ENCODE data around the gene TAF10.

TAF10 gene

GRCh38 chr11:6640036-6640984 lies 28.3 kb upstream of the TAF10 start:
- H3K9me3 ChIP-seq (ENCODE audit: control insufficient read depth, low read length): no peaks in the 10 kb centered on the region
- no peak overlapping the region for H3K4me3 ChIP-seq (ENCODE audit: extremely low read depth, insufficient read depth, low read length, poor library complexity, severe bottlenecking)
- H3K4me1 ChIP-seq (ENCODE audit: control insufficient read depth, insufficient read depth, low read length, poor library complexity, severe bottlenecking): peaks cover 30% of the 10 kb centered on the region
- peaks cover 64% of the 10 kb centered on the region for H3K36me3 ChIP-seq (ENCODE audit: control insufficient read depth, insufficient read depth, low read length)
- 95% methylated on average over 35 of the region's 36 CpGs for WGBS, 2 experiments (ENCODE audit: insufficient coverage in 2 of 2)
- H3K27ac ChIP-seq (ENCODE audit: low read depth, low read length, severe bottlenecking): no peak overlapping the region

- H3K36me3 ChIP-seq (ENCODE audit: control insufficient read depth, insufficient read depth, low read length): peaks cover 60% of the 10 kb centered on the region
- H3K27ac ChIP-seq (ENCODE audit: low read depth, low read length, severe bottlenecking): peak overlapping the region; percentile 11
- H3K4me3 ChIP-seq (ENCODE audit: extremely low read depth, insufficient read depth, low read length, poor library complexity, severe bottlenecking): no peak overlapping the region
- peaks cover 34% of the 10 kb centered on the region for H3K4me1 ChIP-seq (ENCODE audit: control insufficient read depth, insufficient read depth, low read length, poor library complexity, severe bottlenecking)
- H3K9me3 ChIP-seq (ENCODE audit: control insufficient read depth, low read length): no peaks in the 10 kb centered on the region
- 81 to 86% methylated on average over 4 of the region's 4 CpGs for WGBS, 2 experiments (ENCODE audit: insufficient coverage in 2 of 2)
Observed at GRCh38 chr11:6638429-6638828, 26.4 kb upstream of the TAF10 start.

GRCh38 chr11:6637871-6638270 lies 25.9 kb upstream of the TAF10 start:
- H3K36me3 ChIP-seq (ENCODE audit: control insufficient read depth, insufficient read depth, low read length): peaks cover 65% of the 10 kb centered on the region
- H3K4me1 ChIP-seq (ENCODE audit: control insufficient read depth, insufficient read depth, low read length, poor library complexity, severe bottlenecking): peaks cover 29% of the 10 kb centered on the region
- no peaks in the 10 kb centered on the region for H3K9me3 ChIP-seq (ENCODE audit: control insufficient read depth, low read length)
- WGBS, 2 experiments (ENCODE audit: insufficient coverage in 2 of 2): 84 to 86% methylated on average over 2 of the region's 3 CpGs
- H3K27ac ChIP-seq (ENCODE audit: low read depth, low read length, severe bottlenecking): peak overlapping the region; percentile 11
- no peak overlapping the region for H3K4me3 ChIP-seq (ENCODE audit: extremely low read depth, insufficient read depth, low read length, poor library complexity, severe bottlenecking)

GRCh38 chr11:6636480-6636879 lies 24.5 kb upstream of the TAF10 start:
- H3K36me3 ChIP-seq (ENCODE audit: control insufficient read depth, insufficient read depth, low read length): peaks cover 73% of the 10 kb centered on the region
- peak overlapping the region; percentile 13 for H3K27ac ChIP-seq (ENCODE audit: low read depth, low read length, severe bottlenecking)
- no peaks in the 10 kb centered on the region for H3K9me3 ChIP-seq (ENCODE audit: control insufficient read depth, low read length)
- WGBS, 2 experiments (ENCODE audit: insufficient coverage in 2 of 2): 91 to 96% methylated on average over 3 of the region's 3 CpGs
- no peak overlapping the region for H3K4me3 ChIP-seq (ENCODE audit: extremely low read depth, insufficient read depth, low read length, poor library complexity, severe bottlenecking)
- H3K4me1 ChIP-seq (ENCODE audit: control insufficient read depth, insufficient read depth, low read length, poor library complexity, severe bottlenecking): peaks cover 27% of the 10 kb centered on the region

GRCh38 chr11:6635082-6635932 lies 23.3 kb upstream of the TAF10 start:
- Histone ChIP-seq H3K4me1 (ENCODE audit: control insufficient read depth, insufficient read depth, low read length, poor library complexity, severe bottlenecking) (peaks cover 27% of the 10 kb centered on the region), H3K9me3 (ENCODE audit: control insufficient read depth, low read length) (no peaks in the 10 kb centered on the region), H3K27ac (ENCODE audit: low read depth, low read length, severe bottlenecking) (peak overlapping the region; percentile 85), H3K4me3 (ENCODE audit: extremely low read depth, insufficient read depth, low read length, poor library complexity, severe bottlenecking) (no peak overlapping the region), H3K36me3 (ENCODE audit: control insufficient read depth, insufficient read depth, low read length) (peaks cover 72% of the 10 kb centered on the region)
- whole genome bisulfite sequencing, 2 experiments (ENCODE audit: insufficient coverage in 2 of 2): 49 to 65% methylated on average over 4 of the region's 10 CpGs

- Histone ChIP-seq H3K4me3 (ENCODE audit: extremely low read depth, insufficient read depth, low read length, poor library complexity, severe bottlenecking) (no peak overlapping the region), H3K9me3 (ENCODE audit: control insufficient read depth, low read length) (no peaks in the 10 kb centered on the region), H3K36me3 (ENCODE audit: control insufficient read depth, insufficient read depth, low read length) (peaks cover 71% of the 10 kb centered on the region), H3K4me1 (ENCODE audit: control insufficient read depth, insufficient read depth, low read length, poor library complexity, severe bottlenecking) (peaks cover 27% of the 10 kb centered on the region), H3K27ac (ENCODE audit: low read depth, low read length, severe bottlenecking) (peak overlapping the region; percentile 85)
- 56 to 88% methylated on average over 1 of the region's 1 CpG for WGBS, 2 experiments (ENCODE audit: insufficient coverage in 2 of 2)
Observed at GRCh38 chr11:6634534-6634933, 22.5 kb upstream of the TAF10 start.

GRCh38 chr11:6633422-6634408 lies 21.7 kb upstream of the TAF10 start:
- H3K9me3 ChIP-seq (ENCODE audit: control insufficient read depth, low read length): no peaks in the 10 kb centered on the region
- 95 to 99% methylated on average over 11 to 13 of the region's 16 CpGs for WGBS, 2 experiments (ENCODE audit: insufficient coverage in 2 of 2)

GRCh38 chr11:6632116-6633073 lies 20.4 kb upstream of the TAF10 start:
- H3K27ac ChIP-seq (ENCODE audit: low read depth, low read length, severe bottlenecking): no peak overlapping the region
- 93 to 95% methylated on average over 25 to 29 of the region's 29 CpGs for WGBS, 2 experiments (ENCODE audit: insufficient coverage in 2 of 2)
- H3K36me3 ChIP-seq (ENCODE audit: control insufficient read depth, insufficient read depth, low read length): peaks cover 69% of the 10 kb centered on the region
- H3K4me1 ChIP-seq (ENCODE audit: control insufficient read depth, insufficient read depth, low read length, poor library complexity, severe bottlenecking): peaks cover 24% of the 10 kb centered on the region
- H3K9me3 ChIP-seq (ENCODE audit: control insufficient read depth, low read length): no peaks in the 10 kb centered on the region
- H3K4me3 ChIP-seq (ENCODE audit: extremely low read depth, insufficient read depth, low read length, poor library complexity, severe bottlenecking): no peak overlapping the region

More at GRCh38 chr11:6633422-6634408, 21.7 kb upstream of the TAF10 start:
- no peak overlapping the region for H3K4me3 ChIP-seq (ENCODE audit: extremely low read depth, insufficient read depth, low read length, poor library complexity, severe bottlenecking)
- peaks cover 27% of the 10 kb centered on the region for H3K4me1 ChIP-seq (ENCODE audit: control insufficient read depth, insufficient read depth, low read length, poor library complexity, severe bottlenecking)
- peaks cover 71% of the 10 kb centered on the region for H3K36me3 ChIP-seq (ENCODE audit: control insufficient read depth, insufficient read depth, low read length)
- no peak overlapping the region for H3K27ac ChIP-seq (ENCODE audit: low read depth, low read length, severe bottlenecking)

GRCh38 chr11:6631361-6631890 lies 19.4 kb upstream of the TAF10 start:
- Histone ChIP-seq H3K36me3 (ENCODE audit: control insufficient read depth, insufficient read depth, low read length) (peaks cover 74% of the 10 kb centered on the region), H3K4me3 (ENCODE audit: extremely low read depth, insufficient read depth, low read length, poor library complexity, severe bottlenecking) (no peak overlapping the region)

More at GRCh38 chr11:6631361-6631890, 19.4 kb upstream of the TAF10 start:
- H3K27ac ChIP-seq (ENCODE audit: low read depth, low read length, severe bottlenecking): no peak overlapping the region
- WGBS, 2 experiments (ENCODE audit: insufficient coverage in 2 of 2): 89 to 91% methylated on average over 11 of the region's 11 CpGs
- H3K9me3 ChIP-seq (ENCODE audit: control insufficient read depth, low read length): no peaks in the 10 kb centered on the region
- H3K4me1 ChIP-seq (ENCODE audit: control insufficient read depth, insufficient read depth, low read length, poor library complexity, severe bottlenecking): peaks cover 18% of the 10 kb centered on the region

Data from mesodermal cell (in vitro differentiated cells).